Measurements from ENCODE around the gene CCNA2. TPM values are rescaled to one million over a fixed set of nuclear protein-coding genes. Genes with fewer than 3 reads are reported as not detected.

Gene CCNA2
- total and polyA plus RNA-seq, 9 of the 15 experiments (the other 6 are each of a cell fraction or from before 2014, with no cell fraction given), result 37.1 to 197 (median 154) TPM

- TF ChIP-seq ZNF280B (CRISPR knock-in tag; IDR thresholded peaks at IDR 0.05), result no peak
- no peak for TF ChIP-seq ZNF592 (IDR thresholded peaks at IDR 0.05)
- no peak for TF ChIP-seq ZNF318 (IDR thresholded peaks at IDR 0.05; ENCODE audit: borderline replicate concordance in 1 of 2, low read depth in 1 of 2)
- TF ChIP-seq C11orf30 (IDR thresholded peaks at IDR 0.05; ENCODE audit: low read depth), result no peak
- TF ChIP-seq CREM (IDR thresholded peaks at IDR 0.05; ENCODE audit: low read depth), result peak; percentile 76
- no peak for TF ChIP-seq E2F5 (CRISPR knock-in tag; IDR thresholded peaks at IDR 0.05)
- peak; percentile 90 for TF ChIP-seq SMARCE1 (IDR thresholded peaks at IDR 0.05)
- no peak for TF ChIP-seq ZBTB43 (CRISPR knock-in tag; IDR thresholded peaks at IDR 0.05)
- TF ChIP-seq PRMT5 (CRISPR knock-in tag; IDR thresholded peaks at IDR 0.05), result no peak
- peak; percentile 27 to 89; a peak in 2 of 4 replicates for TF ChIP-seq TBL1XR1 (IDR thresholded peaks at IDR 0.05; ENCODE audit: low read length in 2 of 2)
Observed at GRCh38 chr4:121794505-121795188, 29.0 kb downstream of the CCNA2 start (continued).

Data from K562 (cell line).